Measurements from ENCODE around the gene RNF34. TPM values are rescaled to one million over a fixed set of nuclear protein-coding genes. Genes with fewer than 3 reads are reported as not detected.

RNF34 gene
- total and polyA plus RNA-seq, 2 of the 13 experiments (the other 11 are each of a cell fraction or from before 2014, with no cell fraction given): 36.8 to 53.2 TPM

- TF ChIP-seq MLXIP (CRISPR knock-in tag; IDR thresholded peaks at IDR 0.05; ENCODE audit: borderline replicate concordance): no peak
- no peak for TF ChIP-seq FOXO1 (CRISPR knock-in tag; IDR thresholded peaks at IDR 0.05)
Observed at GRCh38 chr12:121405211-121405610, 5.3 kb downstream of the RNF34 start (continued).

GRCh38 chr12:121413917-121414316 lies 14.0 kb downstream of the RNF34 start:
- CTCF ChIA-PET (ENCODE audit: low intra/inter-chr PET ratio, low total read pairs): no interaction called here
- Histone ChIP-seq H3K9me3 (ENCODE audit: low read length) (no peaks in the 10 kb centered on the region), H3K9ac (ENCODE audit: insufficient read depth, low read depth, low read length) (no peak overlapping the region), H2AFZ (ENCODE audit: low read length) (no peak overlapping the region), H3K4me1 (ENCODE audit: insufficient read depth, low read length) (no peaks in the 10 kb centered on the region), H3K27ac (ENCODE audit: extremely low read length, insufficient read depth, low read length) (no peak overlapping the region), H3K27me3 (ENCODE audit: control insufficient read depth in 1 of 2, insufficient read depth in 2 of 2, low read length in 2 of 2) (no peaks in the 10 kb centered on the region), H3K79me2 (ENCODE audit: insufficient read depth, low read length) (peaks cover 8% of the 10 kb centered on the region), H3K4me2 (ENCODE audit: low read depth, low read length) (no peak overlapping the region), H4K20me1 (ENCODE audit: insufficient read depth, low read length) (no peaks in the 10 kb centered on the region), H3K36me3 (replicated peaks in 1 of 2; ENCODE audit: control insufficient read depth in 1 of 2, insufficient read depth in 2 of 2, low read length in 2 of 2) (peaks cover 11 to 40% of the 10 kb centered on the region in 2 experiments), H3K4me3 (replicated peaks in 1 of 3; ENCODE audit: insufficient read depth in 1 of 3, low read depth in 2 of 3, low read length in 3 of 3) (no peak overlapping the region)
- no peak for DNase-seq (ENCODE audit: low spot score)
- no peak for FAIRE-seq
- BruUV-seq (replicated peaks): no TSS peak
- WGBS (ENCODE audit: low lambda C conversion rate): 94% methylated on average over 1 of the region's 1 CpG
- ATAC-seq: no peak
- POLR2A ChIA-PET: no interaction called here
- in situ Hi-C loops (cut with HindIII; ENCODE audit: extremely low pct_ligation_motif_present, low pct_unique_long_range_greater_than_20kb) (no loop called here), intact Hi-C loops (cut with micrococcal nuclease; ENCODE audit: unreplicated experiment) (no loop called here)
- TF ChIP-seq TCF7L2 (IDR thresholded peaks at IDR 0.05; ENCODE audit: low read depth, low read length): no peak

- no peak overlapping the region for H3K9ac ChIP-seq (ENCODE audit: insufficient read depth, low read depth, low read length)
- no peak overlapping the region for H3K4me3 ChIP-seq (replicated peaks in 1 of 3; ENCODE audit: insufficient read depth in 1 of 3, low read depth in 2 of 3, low read length in 3 of 3)
- FAIRE-seq (no peak), DNase-seq (ENCODE audit: low spot score) (no peak), ATAC-seq (no peak)
- H3K27ac ChIP-seq (ENCODE audit: extremely low read length, insufficient read depth, low read length): no peak overlapping the region
- no peak overlapping the region for H2AFZ ChIP-seq (ENCODE audit: low read length)
- no peaks in the 10 kb centered on the region for H3K27me3 ChIP-seq (ENCODE audit: control insufficient read depth in 1 of 2, insufficient read depth in 2 of 2, low read length in 2 of 2)
- no peaks in the 10 kb centered on the region for H4K20me1 ChIP-seq (ENCODE audit: insufficient read depth, low read length)
- 97% methylated on average over 6 of the region's 6 CpGs for WGBS (ENCODE audit: low lambda C conversion rate)
- no TSS peak for BruUV-seq (replicated peaks)
- ChIA-PET CTCF (ENCODE audit: low intra/inter-chr PET ratio, low total read pairs) (no interaction called here), POLR2A (interaction anchor here (0.5 to 2.1 kb wide), 2 partner anchors 18 to 143 kb away, joined by 4 to 6 read pairs; partner anchors contain the start of gene RNF34)
- intact Hi-C loops (cut with micrococcal nuclease; ENCODE audit: unreplicated experiment) (no loop called here), in situ Hi-C loops (cut with HindIII; ENCODE audit: extremely low pct_ligation_motif_present, low pct_unique_long_range_greater_than_20kb) (no loop called here)
- H3K36me3 ChIP-seq (replicated peaks in 1 of 2; ENCODE audit: control insufficient read depth in 1 of 2, insufficient read depth in 2 of 2, low read length in 2 of 2): peaks cover 14 to 71% of the 10 kb centered on the region in 2 experiments
- no peaks in the 10 kb centered on the region for H3K4me1 ChIP-seq (ENCODE audit: insufficient read depth, low read length)
- H3K4me2 ChIP-seq (ENCODE audit: low read depth, low read length): no peak overlapping the region
- H3K79me2 ChIP-seq (ENCODE audit: insufficient read depth, low read length): no peaks in the 10 kb centered on the region
- no peaks in the 10 kb centered on the region for H3K9me3 ChIP-seq (ENCODE audit: low read length)
- TF ChIP-seq ATF2 (CRISPR knock-in tag; IDR thresholded peaks at IDR 0.05): no peak
- TF ChIP-seq NCOR1 (IDR thresholded peaks at IDR 0.05; ENCODE audit: borderline replicate concordance, low read length): no peak
- TF ChIP-seq PRDM10 (CRISPR knock-in tag; IDR thresholded peaks at IDR 0.05; ENCODE audit: low read depth): no peak
- TF ChIP-seq AGO2 (optimal IDR thresholded peaks at IDR 0.05; ENCODE audit: low read depth, low read length): no peak
- TF ChIP-seq RBAK (CRISPR knock-in tag; IDR thresholded peaks at IDR 0.05): no peak
- TF ChIP-seq MIER3 (CRISPR knock-in tag; IDR thresholded peaks at IDR 0.05; ENCODE audit: borderline replicate concordance): no peak
Observed at GRCh38 chr12:121417847-121418246, 17.9 kb downstream of the RNF34 start.
